Muscle of leg (tissue), 11 donors: ENCODE data around the gene GALNT17. TPM values are rescaled to one million over a fixed set of nuclear protein-coding genes. Genes with fewer than 3 reads are reported as not detected.
"Not testable (repeated sequence)": the region's sequence is repeated elsewhere in the genome, so short reads cannot be mapped to it uniquely, and the experiment has no call there.

Source experiments
- DNase-seq: peaks from one replicate; pipeline ENCODE4 v3.0.0; 2013
- H3K27ac ChIP-seq: one replicate; pipeline ENCODE4 v1.5.1; 2013; ENCODE audit warnings: mild to moderate bottlenecking, low read length, control low read depth
- H3K27me3 ChIP-seq: one replicate; pipeline ENCODE4 v1.6.1; 2013; ENCODE audit warnings: low read length; ENCODE audit not compliant: control insufficient read depth, insufficient read depth
- H3K36me3 ChIP-seq: one replicate; pipeline ENCODE4 v1.6.1; 2013; ENCODE audit warnings: low read length; ENCODE audit not compliant: control insufficient read depth, insufficient read depth
- H3K4me1 ChIP-seq: one replicate; pipeline ENCODE4 v1.6.1; 2013; ENCODE audit warnings: low read length; ENCODE audit not compliant: control insufficient read depth, insufficient read depth
- H3K4me3 ChIP-seq: one replicate; pipeline ENCODE4 v1.5.1; 2013; ENCODE audit warnings: low read length, control low read depth
- H3K9me3 ChIP-seq: replicated peaks from 2 replicates; pipeline ENCODE4 v1.6.1; 2013; ENCODE audit warnings: low read depth, low read length; ENCODE audit not compliant: control insufficient read depth
- WGBS: methylation state at CpG from one replicate; pipeline ENCODE4 v1.1.5; 2013; ENCODE audit warnings: missing lambda C conversion rate; ENCODE audit not compliant: insufficient coverage; 5-methylcytosine and 5-hydroxymethylcytosine counted together
- polyA plus RNA-seq, 8 donors: library from polyadenylated mRNA; unstranded; fragments of 120-200 nt; gene quantifications; one replicate each; pipeline versions ENCODE4 v1.2.1 to v1.2.3, GENCODE V29; 2013; ENCODE audit warnings: inconsistent platforms in 1 of 8, low replicate concordance in 1 of 8; ENCODE audit not compliant: insufficient read length in 8 of 8, insufficient read depth in 1 of 8
- total RNA-seq: library from RNA; stranded (reverse); fragments of 120-200 nt; gene quantifications from one replicate; pipeline ENCODE4 v1.2.4, GENCODE V29; 2013

Gene GALNT17
- total and polyA plus RNA-seq, 9 donors: 22.5 to 40.0 (median 29.5) TPM

DNA sequence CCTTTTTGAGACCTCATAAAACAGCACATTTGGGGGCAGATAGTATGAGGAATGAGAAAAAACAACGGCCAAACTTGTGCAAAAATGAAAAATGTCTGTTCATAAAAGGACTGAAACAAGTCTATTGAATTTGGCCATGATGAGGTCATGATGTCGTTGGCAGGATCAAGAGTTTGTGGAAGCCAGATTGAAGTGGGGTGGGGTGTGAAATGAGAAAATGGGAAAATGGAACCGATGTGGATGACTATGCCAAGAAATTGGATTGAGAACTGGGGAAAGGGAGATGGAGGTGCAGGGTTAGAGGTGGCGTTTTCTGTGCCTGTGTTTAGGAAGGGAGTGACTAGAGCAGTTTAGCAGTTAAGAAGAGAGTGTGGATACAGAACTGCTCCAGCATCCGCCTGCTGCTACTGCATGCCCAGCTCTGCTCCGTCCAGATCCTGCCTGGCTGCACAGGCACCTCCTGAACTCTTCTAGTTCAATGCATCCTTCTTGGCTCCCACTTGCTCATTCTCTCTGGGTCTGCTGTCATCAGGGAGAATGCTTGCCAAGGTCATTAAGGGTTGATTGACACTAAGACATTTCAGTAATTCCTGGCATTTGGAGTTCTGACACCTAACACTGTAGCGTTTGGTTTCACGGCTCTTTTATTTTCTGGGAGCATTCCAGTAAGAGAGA, 111.9 kb downstream of the GALNT17 start:
- Histone ChIP-seq H3K9me3 (no peaks in the 10 kb centered on the region), H3K4me3 (no peak overlapping the region), H3K36me3 (no peaks in the 10 kb centered on the region), H3K4me1 (peaks cover 16% of the 10 kb centered on the region), H3K27ac (peak overlapping the region; percentile 47), H3K27me3 (no peaks in the 10 kb centered on the region)
- WGBS: 43% methylated on average over 6 of the region's 8 CpGs
- peak; percentile 79 for DNase-seq

DNA sequence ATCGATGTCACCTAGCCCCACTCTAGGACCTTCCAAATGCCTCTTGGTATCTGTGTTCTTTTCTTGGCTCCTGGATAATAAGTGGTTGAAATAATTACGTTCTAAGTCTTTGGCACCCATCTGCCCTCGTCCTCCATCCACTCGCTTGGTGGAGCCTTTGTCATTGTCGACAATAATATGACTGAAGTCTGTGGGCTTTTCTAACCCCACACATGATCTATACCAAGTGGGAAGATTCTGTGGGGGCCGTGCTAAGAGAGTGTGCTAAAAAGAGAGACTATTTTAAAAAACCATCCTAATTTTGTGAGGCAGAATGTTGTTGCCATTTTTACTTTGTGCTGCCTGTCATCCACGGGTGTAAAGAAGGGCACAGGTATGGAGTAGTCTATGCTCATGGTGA, 113.1 kb downstream of the GALNT17 start:
- Histone ChIP-seq H3K4me1 (peaks cover 8% of the 10 kb centered on the region), H3K36me3 (no peaks in the 10 kb centered on the region), H3K27me3 (no peaks in the 10 kb centered on the region), H3K27ac (no peak overlapping the region), H3K9me3 (no peaks in the 10 kb centered on the region), H3K4me3 (no peak overlapping the region)
- no peak for DNase-seq
- WGBS: 86% methylated on average over 1 of the region's 7 CpGs

GRCh38 chr7:71251706-71252105, 119.8 kb downstream of the GALNT17 start:
- Histone ChIP-seq H3K9me3 (no peaks in the 10 kb centered on the region), H3K4me3 (no peak overlapping the region), H3K4me1 (peaks cover 6% of the 10 kb centered on the region), H3K36me3 (no peaks in the 10 kb centered on the region), H3K27ac (no peak overlapping the region), H3K27me3 (no peaks in the 10 kb centered on the region)
- 82% methylated on average over 3 of the region's 6 CpGs for WGBS
- no peak for DNase-seq

- no peak overlapping the region for H3K4me3 ChIP-seq
- H3K9me3 ChIP-seq: no peaks in the 10 kb centered on the region
- H3K27ac ChIP-seq: no peak overlapping the region
- H3K4me1 ChIP-seq: peaks cover 6% of the 10 kb centered on the region
- WGBS: 35% methylated on average over 2 of the region's 3 CpGs
- DNase-seq: peak; percentile 82
- no peaks in the 10 kb centered on the region for H3K27me3 ChIP-seq
- H3K36me3 ChIP-seq: no peaks in the 10 kb centered on the region
These were observed 122.8 kb downstream of the GALNT17 start for GRCh38 chr7:71254751-71255150.

GRCh38 chr7:71255537-71256178, 123.7 kb downstream of the GALNT17 start:
- WGBS: 80% methylated on average over 2 of the region's 4 CpGs
- no peaks in the 10 kb centered on the region for H3K27me3 ChIP-seq
- no peaks in the 10 kb centered on the region for H3K36me3 ChIP-seq
- peaks cover 6% of the 10 kb centered on the region for H3K4me1 ChIP-seq
- H3K9me3 ChIP-seq: no peaks in the 10 kb centered on the region
- DNase-seq: no peak
- H3K27ac ChIP-seq: no peak overlapping the region
- no peak overlapping the region for H3K4me3 ChIP-seq

DNA sequence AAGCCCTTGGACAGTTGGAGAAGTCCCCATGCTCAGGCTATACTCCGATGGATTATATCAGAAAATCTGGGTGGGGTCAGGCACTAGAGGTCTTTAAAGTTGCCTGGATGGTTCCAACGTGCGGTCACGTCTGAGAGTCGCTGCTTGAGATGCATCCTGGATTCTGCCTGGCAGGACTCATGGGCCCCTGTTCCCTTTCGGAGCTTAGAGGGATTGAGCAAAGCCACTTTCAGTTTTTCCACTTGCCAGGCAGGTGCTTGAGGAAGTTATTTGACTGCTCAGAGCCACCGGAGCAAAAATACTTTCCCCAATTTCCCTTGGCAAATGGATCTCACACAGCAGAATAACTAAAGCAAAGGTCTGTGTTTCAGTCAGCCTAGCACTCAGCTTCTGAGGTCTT, 129.1 kb downstream of the GALNT17 start:
- Histone ChIP-seq H3K27me3 (no peaks in the 10 kb centered on the region), H3K4me3 (no peak overlapping the region), H3K9me3 (peaks cover 11% of the 10 kb centered on the region), H3K36me3 (no peaks in the 10 kb centered on the region), H3K4me1 (no peaks in the 10 kb centered on the region), H3K27ac (no peak overlapping the region)
- WGBS: 75% methylated on average over 5 of the region's 7 CpGs
- DNase-seq: no peak

- H3K4me1 ChIP-seq, DNase-seq: not testable (repeated sequence)
- no CpG with 5 or more reads among the region's 5 CpGs for WGBS
These were observed 130.9 kb downstream of the GALNT17 start for GRCh38 chr7:71262834-71263233.

DNA sequence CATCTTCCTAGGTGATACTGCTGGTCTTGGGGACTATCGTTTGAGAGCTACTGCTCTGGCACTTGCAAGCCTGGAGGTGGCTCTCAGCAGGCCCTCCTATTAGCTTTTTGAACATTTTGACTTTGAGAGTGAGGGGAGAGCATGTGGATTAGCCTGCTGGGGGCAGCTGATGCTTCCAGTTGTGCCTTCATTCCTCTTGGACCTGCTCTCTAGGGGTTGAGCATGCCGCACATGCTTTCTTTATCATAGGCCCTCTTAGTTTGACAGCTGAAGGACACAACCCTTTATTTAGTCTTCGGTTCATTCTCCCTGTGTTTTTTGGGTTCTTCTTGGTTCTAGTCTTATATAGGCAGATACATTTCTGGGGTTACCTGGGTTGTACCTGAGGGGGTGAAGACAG, 132.1 kb downstream of the GALNT17 start:
- Histone ChIP-seq H3K4me3 (no peak overlapping the region), H3K36me3 (no peaks in the 10 kb centered on the region), H3K27ac (no peak overlapping the region), H3K27me3 (no peaks in the 10 kb centered on the region), H3K4me1 (no peaks in the 10 kb centered on the region), H3K9me3 (peaks cover 12% of the 10 kb centered on the region)
- 90% methylated on average over 2 of the region's 3 CpGs for WGBS
- no peak for DNase-seq

More at GRCh38 chr7:71262834-71263233, 130.9 kb downstream of the GALNT17 start:
- H3K27me3 ChIP-seq, H3K36me3 ChIP-seq, H3K4me3 ChIP-seq, H3K27ac ChIP-seq: not testable (repeated sequence)
- H3K9me3 ChIP-seq: peaks cover 12% of the 10 kb centered on the region

- Histone ChIP-seq H3K36me3 (no peaks in the 10 kb centered on the region), H3K4me3 (no peak overlapping the region), H3K27ac (no peak overlapping the region), H3K9me3 (peaks cover 12% of the 10 kb centered on the region), H3K4me1 (peaks cover 4% of the 10 kb centered on the region), H3K27me3 (no peaks in the 10 kb centered on the region)
- DNase-seq: no peak
- 30% methylated on average over 3 of the region's 7 CpGs for WGBS
These were observed 135.0 kb downstream of the GALNT17 start for GRCh38 chr7:71266912-71267311.

DNA sequence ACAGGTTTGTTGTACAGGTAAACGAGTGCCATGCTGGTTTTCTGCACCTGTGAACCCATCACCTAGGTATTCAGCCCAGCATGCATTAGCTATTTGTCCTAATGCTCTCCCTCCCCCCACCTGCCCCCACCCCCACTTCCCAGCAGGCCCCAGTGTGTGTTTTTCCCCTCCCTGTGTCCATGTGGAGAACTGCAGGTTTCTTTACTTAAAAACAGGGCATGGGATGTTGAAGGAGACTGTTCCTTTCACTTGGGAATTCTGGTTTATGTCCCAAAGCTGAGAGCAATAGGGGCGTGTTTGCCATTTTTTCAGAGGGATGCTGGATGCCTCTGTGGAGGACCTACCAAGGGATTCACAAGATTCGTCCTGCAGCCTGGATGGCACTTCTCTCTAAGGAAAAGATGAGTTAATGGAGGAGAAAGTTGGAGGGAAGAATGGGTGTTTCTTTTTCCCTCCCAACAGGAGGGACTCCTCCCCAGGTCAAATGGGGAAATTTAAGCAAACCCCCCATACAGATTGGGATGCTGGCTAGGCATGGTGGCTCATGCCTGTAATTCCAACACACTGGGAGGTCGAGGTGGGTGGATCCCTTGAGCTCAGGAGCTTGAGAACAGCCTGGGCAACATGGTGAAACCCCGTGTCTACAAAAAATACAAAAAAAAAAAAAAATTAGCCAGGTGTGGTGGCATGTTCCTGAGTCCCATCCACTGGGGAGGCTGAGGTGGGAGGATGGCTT, 136.0 kb downstream of the GALNT17 start:
- H3K27ac ChIP-seq: no peak overlapping the region
- peaks cover 15% of the 10 kb centered on the region for H3K9me3 ChIP-seq
- H3K4me3 ChIP-seq: no peak overlapping the region
- 83% methylated on average over 1 of the region's 5 CpGs for WGBS
- no peaks in the 10 kb centered on the region for H3K27me3 ChIP-seq
- DNase-seq: no peak
- peaks cover 4% of the 10 kb centered on the region for H3K4me1 ChIP-seq
- H3K36me3 ChIP-seq: no peaks in the 10 kb centered on the region
